Measurements from ENCODE around the gene ZNF41.
"Not testable (repeated sequence)": the region's sequence is repeated elsewhere in the genome, so short reads cannot be mapped to it uniquely, and the experiment has no call there.

Gene ZNF41

GRCh38 chrX:47482512-47483305 lies at the start of gene ZNF41:
ZNF41 (minus strand) TSS chrX:47483222; CDS start chrX:47467481, 15,741 bp downstream.
- ATAC-seq (ENCODE audit: low read depth) = peak; percentile 88
- peak within 1 kb of the TSS; percentile 91 for H3K4me3 Mint-ChIP-seq
- no peaks in the 10 kb centered on the region for H3K27me3 Mint-ChIP-seq
- no peaks in the 10 kb centered on the region for H3K36me3 Mint-ChIP-seq
- peak within 1 kb of the TSS; percentile 93 for H3K27ac Mint-ChIP-seq
- peaks cover 21% of the 10 kb centered on the region for H3K4me1 Mint-ChIP-seq
- H3K9me3 Mint-ChIP-seq = no peaks in the 10 kb centered on the region
- DNase-seq (ENCODE audit: low spot score in 2 of 2) = peak; percentile 54 to 63

- no peak overlapping the region for H3K27ac Mint-ChIP-seq
- no peak overlapping the region for H3K4me3 Mint-ChIP-seq
- no peaks in the 10 kb centered on the region for H3K27me3 Mint-ChIP-seq
- no peaks in the 10 kb centered on the region for H3K9me3 Mint-ChIP-seq
- no peaks in the 10 kb centered on the region for H3K36me3 Mint-ChIP-seq
- peak; percentile 74 for ATAC-seq (ENCODE audit: low read depth)
- no peak for DNase-seq (ENCODE audit: low spot score in 2 of 2)
- H3K4me1 Mint-ChIP-seq = peaks cover 3% of the 10 kb centered on the region
Measured at GRCh38 chrX:47530049-47530448, 47.0 kb upstream of the ZNF41 start.

GRCh38 chrX:47529548-47529947 lies 46.5 kb upstream of the ZNF41 start:
- DNase-seq (ENCODE audit: low spot score in 2 of 2) = no peak
- Mint-ChIP-seq H3K4me3 (no peak overlapping the region), H3K9me3 (no peaks in the 10 kb centered on the region), H3K27ac (no peak overlapping the region), H3K36me3 (no peaks in the 10 kb centered on the region), H3K27me3 (no peaks in the 10 kb centered on the region), H3K4me1 (peaks cover 3% of the 10 kb centered on the region)
- no peak for ATAC-seq (ENCODE audit: low read depth)

DNA sequence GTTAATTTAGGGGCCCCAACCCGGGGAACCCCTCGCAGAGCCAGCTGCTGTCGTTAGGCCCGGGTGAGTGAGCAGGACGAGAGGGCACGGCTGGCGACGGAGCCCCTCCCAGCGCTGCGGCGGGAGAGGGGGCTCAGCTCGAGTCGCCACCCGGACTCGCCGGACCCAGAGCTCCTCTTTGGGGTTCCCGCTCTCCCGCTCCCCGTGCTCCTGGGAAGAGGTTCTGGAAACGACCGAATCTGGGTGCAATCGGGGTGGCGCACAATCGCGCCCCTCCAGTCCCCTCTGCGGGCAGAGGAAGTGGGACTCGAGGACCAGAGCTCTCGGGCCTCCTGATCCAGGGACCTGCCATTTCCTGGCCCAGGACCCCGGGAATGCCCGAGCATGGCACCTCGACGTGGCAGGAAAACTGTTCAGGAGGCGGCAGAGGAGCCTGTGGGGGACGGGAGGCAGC lies 40.7 kb upstream of the ZNF41 start:
- Mint-ChIP-seq H3K9me3 (no peaks in the 10 kb centered on the region), H3K27ac (no peak overlapping the region), H3K27me3 (no peaks in the 10 kb centered on the region), H3K36me3 (no peaks in the 10 kb centered on the region), H3K4me3 (peak overlapping the region; percentile 78), H3K4me1 (no peaks in the 10 kb centered on the region)
- DNase-seq (ENCODE audit: low spot score in 2 of 2) (no peak), ATAC-seq (ENCODE audit: low read depth) (no peak)

- Mint-ChIP-seq H3K4me1 (no peaks in the 10 kb centered on the region), H3K9me3 (no peaks in the 10 kb centered on the region), H3K36me3 (no peaks in the 10 kb centered on the region), H3K27me3 (no peaks in the 10 kb centered on the region), H3K4me3 (peak overlapping the region; percentile 78), H3K27ac (no peak overlapping the region)
- DNase-seq (ENCODE audit: low spot score in 2 of 2) = peak; percentile 75 to 83
- peak; percentile 98 for ATAC-seq (ENCODE audit: low read depth)
Measured at GRCh38 chrX:47523297-47523696, 40.3 kb upstream of the ZNF41 start.

GRCh38 chrX:47518144-47518543 lies 35.1 kb upstream of the ZNF41 start:
- Mint-ChIP-seq H3K9me3 (no peaks in the 10 kb centered on the region), H3K4me3 (no peak overlapping the region), H3K36me3 (no peaks in the 10 kb centered on the region), H3K27ac (no peak overlapping the region), H3K4me1 (peaks cover 4% of the 10 kb centered on the region), H3K27me3 (no peaks in the 10 kb centered on the region)
- DNase-seq (ENCODE audit: low spot score in 2 of 2) = no peak
- no peak for ATAC-seq (ENCODE audit: low read depth)

- Mint-ChIP-seq H3K9me3 (no peaks in the 10 kb centered on the region), H3K27me3 (no peaks in the 10 kb centered on the region), H3K4me3 (no peak overlapping the region), H3K36me3 (no peaks in the 10 kb centered on the region), H3K27ac (no peak overlapping the region), H3K4me1 (peaks cover 10% of the 10 kb centered on the region)
- ATAC-seq (ENCODE audit: low read depth) (no peak), DNase-seq (ENCODE audit: low spot score in 2 of 2) (no peak)
Measured at GRCh38 chrX:47515941-47516665, 33.1 kb upstream of the ZNF41 start.

- H3K4me1 Mint-ChIP-seq = peaks cover 10% of the 10 kb centered on the region
- DNase-seq (ENCODE audit: low spot score in 2 of 2) = no peak
- no peaks in the 10 kb centered on the region for H3K27me3 Mint-ChIP-seq
- no peaks in the 10 kb centered on the region for H3K36me3 Mint-ChIP-seq
- peak overlapping the region; percentile 6 for H3K4me3 Mint-ChIP-seq
- H3K27ac Mint-ChIP-seq = no peak overlapping the region
- no peak for ATAC-seq (ENCODE audit: low read depth)
- H3K9me3 Mint-ChIP-seq = no peaks in the 10 kb centered on the region
Measured at GRCh38 chrX:47514533-47515235, 31.7 kb upstream of the ZNF41 start.

- peak overlapping the region; percentile 90 for H3K27ac Mint-ChIP-seq
- peak overlapping the region; percentile 91 for H3K4me3 Mint-ChIP-seq
- not testable (repeated sequence) for H3K36me3 Mint-ChIP-seq; H3K9me3 Mint-ChIP-seq; H3K27me3 Mint-ChIP-seq; DNase-seq (ENCODE audit: low spot score in 2 of 2)
- peaks cover 10% of the 10 kb centered on the region for H3K4me1 Mint-ChIP-seq
- peak; percentile 84 for ATAC-seq (ENCODE audit: low read depth)
Measured at GRCh38 chrX:47513034-47513965, 30.3 kb upstream of the ZNF41 start.

- Mint-ChIP-seq H3K27ac (peak overlapping the region; percentile 87), H3K4me3 (peak overlapping the region; percentile 82), H3K4me1 (peaks cover 10% of the 10 kb centered on the region)
- not testable (repeated sequence) for ATAC-seq (ENCODE audit: low read depth); H3K9me3 Mint-ChIP-seq; H3K27me3 Mint-ChIP-seq; H3K36me3 Mint-ChIP-seq; DNase-seq (ENCODE audit: low spot score in 2 of 2)
Measured at GRCh38 chrX:47512383-47512782, 29.4 kb upstream of the ZNF41 start.

GRCh38 chrX:47507153-47507867 lies 24.3 kb upstream of the ZNF41 start:
- H3K36me3 Mint-ChIP-seq = peaks cover 1% of the 10 kb centered on the region
- no peaks in the 10 kb centered on the region for H3K27me3 Mint-ChIP-seq
- H3K9me3 Mint-ChIP-seq = no peaks in the 10 kb centered on the region

DNA sequence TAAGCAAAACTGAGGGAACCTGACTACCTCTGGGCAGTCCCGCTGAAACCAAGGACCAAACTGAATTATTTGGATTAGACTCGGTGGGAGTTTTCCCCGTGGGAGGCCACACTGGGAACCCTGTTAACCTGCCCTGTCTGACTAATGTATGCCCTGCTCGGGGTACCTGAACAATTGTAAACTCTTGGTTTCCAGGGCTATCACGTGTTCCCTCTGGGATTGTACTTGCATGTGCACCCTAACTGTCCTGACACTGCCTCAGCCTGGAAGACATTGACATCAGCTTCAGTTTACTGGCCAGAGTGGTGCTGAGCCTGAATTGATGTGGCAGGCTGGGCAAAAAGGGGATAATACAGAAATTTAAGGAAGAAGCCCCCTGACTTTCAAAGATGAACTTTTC lies 20.1 kb upstream of the ZNF41 start:
- H3K9me3 Mint-ChIP-seq = no peaks in the 10 kb centered on the region
- no peak for ATAC-seq (ENCODE audit: low read depth)

More at GRCh38 chrX:47507153-47507867, 24.3 kb upstream of the ZNF41 start:
- ATAC-seq (ENCODE audit: low read depth) (no peak), DNase-seq (ENCODE audit: low spot score in 2 of 2) (no peak)
- peaks cover 1% of the 10 kb centered on the region for H3K4me1 Mint-ChIP-seq
- H3K27ac Mint-ChIP-seq = no peak overlapping the region
- no peak overlapping the region for H3K4me3 Mint-ChIP-seq

More for the DNA sequence above, 20.1 kb upstream of the ZNF41 start:
- DNase-seq (ENCODE audit: low spot score in 2 of 2) = no peak
- no peak overlapping the region for H3K27ac Mint-ChIP-seq
- no peak overlapping the region for H3K4me3 Mint-ChIP-seq
- peaks cover 1% of the 10 kb centered on the region for H3K36me3 Mint-ChIP-seq
- no peaks in the 10 kb centered on the region for H3K4me1 Mint-ChIP-seq
- H3K27me3 Mint-ChIP-seq = no peaks in the 10 kb centered on the region
